GM12891 (cell line): Measurements from ENCODE around the gene PHACTR3.

Source experiments
- DNase-seq: peaks from one replicate; pipeline ENCODE4 v3.0.0; 2011; ENCODE audit warnings: low spot score; ENCODE audit not compliant: insufficient read length
- FAIRE-seq: peaks from 2 replicates; lab custom pipeline; 2011; peaks lifted over from hg19 to GRCh38; lab: Jason Lieb, UNC
- PAX5 ChIP-seq: IDR thresholded peaks from 2 replicates; pipeline ENCODE4 v1.6.1; 2011; ENCODE audit warnings: low read length, moderate library complexity, mild to moderate bottlenecking; ENCODE audit not compliant: insufficient read depth, severe bottlenecking
- POLR2A ChIP-seq: IDR thresholded peaks from 2 replicates; pipeline ENCODE4 v1.6.1; 2011; ENCODE audit warnings: low read depth, low read length, control low read depth
- POLR2AphosphoS5 ChIP-seq: IDR thresholded peaks from 2 replicates; pipeline ENCODE4 v1.6.1; 2011; ENCODE audit warnings: low read depth, low read length, control low read depth
- POU2F2 ChIP-seq: IDR thresholded peaks from 2 replicates; pipeline ENCODE4 v1.6.1; 2011; ENCODE audit warnings: low read depth, mild to moderate bottlenecking, control low read depth, low read length, moderate library complexity
- SPI1 ChIP-seq: IDR thresholded peaks from 2 replicates; pipeline ENCODE4 v1.6.1; 2011; ENCODE audit warnings: low read depth, low read length, control low read depth
- TAF1 ChIP-seq: IDR thresholded peaks from 2 replicates; pipeline ENCODE4 v1.6.1; 2011; ENCODE audit warnings: low read depth, low read length, control low read depth

PHACTR3 gene

DNA sequence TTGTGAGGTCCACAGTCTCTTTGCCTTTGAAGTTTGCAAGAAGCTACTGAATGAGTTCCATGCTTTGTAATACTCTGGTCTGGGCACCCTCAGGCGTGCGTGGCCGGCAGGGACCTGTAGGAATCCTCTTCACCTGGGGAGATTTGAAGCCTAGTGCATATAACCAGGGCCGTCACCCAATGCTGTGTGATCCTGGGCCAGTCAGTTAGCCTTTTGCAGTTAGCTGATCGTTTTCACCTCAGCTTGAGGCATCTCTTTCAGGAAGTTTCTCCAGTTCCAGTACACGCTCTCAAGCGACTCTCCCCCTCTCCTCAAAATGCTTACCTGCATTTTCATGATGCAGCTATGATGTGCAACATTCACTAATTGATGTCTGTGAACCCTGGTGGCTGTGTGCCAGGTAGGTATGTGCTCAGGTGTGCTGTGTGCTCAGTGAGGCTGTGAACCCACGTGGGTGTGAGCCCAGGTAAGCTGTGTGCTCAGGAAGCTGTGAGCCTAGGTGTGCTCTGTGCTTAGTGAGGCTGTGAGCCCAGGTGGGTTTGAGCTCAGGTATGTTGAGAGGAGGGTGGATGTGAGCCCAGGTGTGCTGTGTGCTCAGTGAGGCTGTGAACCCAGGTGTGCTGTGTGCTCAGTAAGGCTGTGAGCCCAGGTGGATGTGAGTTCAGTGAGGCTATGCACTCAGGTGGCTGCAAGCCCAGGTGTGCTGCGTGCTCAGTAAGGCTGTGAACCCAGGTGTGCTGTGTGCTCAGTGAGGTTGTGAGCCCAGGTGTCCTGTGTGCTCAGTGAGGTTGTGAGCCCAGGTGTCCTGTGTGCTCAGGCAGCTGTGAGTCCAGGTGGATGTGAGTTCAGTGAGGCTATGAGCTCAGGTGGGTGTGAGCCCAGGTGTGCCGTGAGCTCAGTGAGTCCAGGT is 120.4 kb downstream of the PHACTR3 start:
- DNase-seq (no peak), FAIRE-seq (no peak)
- TF ChIP-seq TAF1 = no peak
- no peak for TF ChIP-seq PAX5
- TF ChIP-seq POLR2A = no peak
- no peak for TF ChIP-seq POLR2AphosphoS5
- TF ChIP-seq SPI1 = no peak
- no peak for TF ChIP-seq POU2F2

DNA sequence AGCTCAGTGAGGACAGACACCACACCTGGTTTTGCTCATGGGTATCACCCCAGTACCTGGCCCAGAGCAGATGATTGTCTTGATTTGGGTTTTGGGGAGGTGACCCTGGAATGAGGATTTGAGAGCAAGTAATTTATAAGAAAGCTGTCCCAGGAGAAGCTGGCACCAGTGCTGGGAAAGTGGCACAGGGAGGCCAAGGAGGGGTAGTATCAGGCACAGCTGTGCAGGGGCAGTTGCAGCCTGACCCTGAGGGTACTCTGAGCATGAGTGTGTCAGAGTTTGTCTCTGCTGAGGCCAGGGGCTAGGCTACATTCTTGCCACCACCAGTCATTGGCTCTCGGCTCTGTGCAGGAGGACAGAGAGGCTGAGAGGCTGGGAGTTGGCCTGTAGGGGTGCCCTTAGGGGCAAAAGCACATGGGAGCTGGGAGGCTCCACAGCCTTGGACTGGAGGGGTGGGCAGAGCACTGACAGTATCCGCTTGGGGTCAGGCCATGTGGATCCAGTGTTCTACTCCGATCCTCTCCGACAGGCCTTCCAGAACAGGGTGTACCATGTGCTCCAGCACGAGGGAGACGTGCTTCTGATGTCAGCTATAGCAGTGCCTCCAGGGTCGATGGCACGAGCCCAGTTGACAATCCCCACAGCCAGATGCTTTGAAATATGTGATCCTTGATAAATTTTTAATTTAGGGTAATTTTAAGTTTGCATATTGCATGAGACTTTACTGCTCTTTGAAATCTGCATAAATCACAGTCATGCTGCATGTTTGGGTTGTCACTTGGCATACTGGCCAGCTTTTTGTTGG is 121.3 kb downstream of the PHACTR3 start:
- TF ChIP-seq SPI1 (no peak), POU2F2 (no peak), PAX5 (no peak), POLR2A (no peak), TAF1 (no peak), POLR2AphosphoS5 (no peak)
- FAIRE-seq (no peak), DNase-seq (no peak)

DNA sequence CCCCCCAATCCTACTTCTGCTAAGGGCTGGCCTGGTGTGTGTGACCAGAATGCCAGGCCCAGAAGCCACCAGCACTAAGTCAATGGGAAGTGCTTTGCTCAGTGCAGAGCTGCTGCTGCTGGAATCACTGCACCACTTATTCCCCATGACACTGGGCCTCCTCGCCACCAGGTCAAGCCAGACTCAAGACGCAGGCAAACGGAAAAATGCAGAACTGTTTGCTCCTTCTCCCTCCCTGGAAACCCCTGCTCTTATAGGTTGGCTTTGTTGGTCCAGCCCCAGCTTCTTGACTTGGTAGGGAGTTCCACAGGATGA is 121.9 kb downstream of the PHACTR3 start:
- no peak for FAIRE-seq
- no peak for TF ChIP-seq POLR2A
- TF ChIP-seq POLR2AphosphoS5 = no peak
- TF ChIP-seq PAX5 = no peak
- no peak for TF ChIP-seq SPI1
- TF ChIP-seq TAF1 = no peak
- TF ChIP-seq POU2F2 = no peak
- no peak for DNase-seq

DNA sequence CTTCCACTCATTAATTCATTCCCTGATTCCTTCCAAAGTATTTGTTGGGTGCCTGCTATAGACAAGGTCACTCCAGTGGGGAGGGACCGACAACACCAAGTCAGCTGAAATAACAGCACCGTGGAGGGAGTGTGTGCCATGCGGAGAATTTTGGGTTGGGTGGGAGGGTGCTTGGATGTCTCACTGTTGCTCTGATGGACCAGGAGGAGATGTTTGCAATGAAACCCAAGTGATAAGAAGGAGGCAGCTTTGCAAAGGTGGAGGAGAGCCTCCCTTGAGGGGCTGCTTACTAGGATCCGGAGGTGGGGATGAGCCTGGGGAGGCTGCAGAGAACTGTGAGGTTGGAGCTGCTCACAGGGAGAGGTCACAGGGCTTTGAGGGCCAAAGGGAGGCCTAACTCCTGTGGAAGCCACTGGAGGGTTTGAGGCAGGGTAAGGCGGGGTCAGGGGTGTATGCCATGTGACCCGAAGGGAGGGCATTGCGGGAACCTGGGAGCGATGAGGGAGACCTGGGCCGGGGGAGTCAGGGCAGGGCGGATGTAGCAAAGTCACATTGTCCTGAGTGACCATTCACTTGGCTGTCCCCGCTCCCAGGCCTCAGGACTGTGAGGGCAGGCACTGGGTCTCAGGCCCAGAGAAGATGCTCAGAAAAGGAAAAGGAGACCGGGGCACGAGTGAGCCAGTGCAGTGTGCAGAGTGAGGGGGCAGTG is 124.5 kb downstream of the PHACTR3 start:
- DNase-seq (no peak), FAIRE-seq (no peak)
- TF ChIP-seq PAX5 (no peak), POLR2AphosphoS5 (no peak)

DNA sequence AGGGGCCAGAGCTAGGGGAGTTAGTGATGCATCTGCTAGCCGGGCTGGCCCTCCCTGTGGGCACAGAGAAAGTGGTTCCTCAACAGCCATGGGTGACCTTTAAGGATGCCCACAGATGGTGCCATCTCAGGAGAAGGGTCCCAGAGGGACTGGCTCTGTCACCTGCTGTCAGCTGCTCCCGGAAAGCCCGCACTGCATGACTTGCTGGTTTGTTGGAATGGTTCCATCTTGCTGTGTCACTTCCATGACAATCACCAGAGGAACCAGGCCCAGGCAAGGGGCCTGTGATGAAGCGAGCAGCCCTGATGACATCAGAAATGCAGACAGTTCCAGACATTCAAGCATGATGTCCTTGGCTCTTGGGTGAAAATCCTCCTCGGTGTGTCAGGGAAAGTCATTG is 125.2 kb downstream of the PHACTR3 start:
- no peak for FAIRE-seq
- TF ChIP-seq POU2F2 (no peak), TAF1 (no peak), POLR2A (no peak), SPI1 (no peak), PAX5 (no peak), POLR2AphosphoS5 (no peak)
- no peak for DNase-seq

DNA sequence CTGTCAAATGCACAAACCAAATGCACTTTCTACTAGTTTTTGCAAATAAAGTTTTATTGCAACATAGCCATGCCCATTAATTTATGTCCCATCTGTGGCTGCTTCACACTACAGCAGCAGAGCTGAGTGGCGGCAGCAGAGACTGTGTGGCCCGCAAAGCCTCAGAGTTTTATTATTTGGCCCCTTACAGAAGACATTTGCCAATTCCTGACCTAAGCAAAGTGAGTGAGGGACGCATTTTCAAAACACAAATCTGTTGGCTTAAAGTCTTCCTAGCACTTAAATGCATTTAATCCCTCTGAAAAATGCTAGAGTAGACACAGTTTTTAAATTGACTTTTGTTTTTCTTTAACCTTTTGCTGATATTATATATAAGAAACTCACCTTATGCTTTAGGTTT is 126.4 kb downstream of the PHACTR3 start:
- no peak for TF ChIP-seq POLR2AphosphoS5
- FAIRE-seq (no peak), DNase-seq (no peak)

DNA sequence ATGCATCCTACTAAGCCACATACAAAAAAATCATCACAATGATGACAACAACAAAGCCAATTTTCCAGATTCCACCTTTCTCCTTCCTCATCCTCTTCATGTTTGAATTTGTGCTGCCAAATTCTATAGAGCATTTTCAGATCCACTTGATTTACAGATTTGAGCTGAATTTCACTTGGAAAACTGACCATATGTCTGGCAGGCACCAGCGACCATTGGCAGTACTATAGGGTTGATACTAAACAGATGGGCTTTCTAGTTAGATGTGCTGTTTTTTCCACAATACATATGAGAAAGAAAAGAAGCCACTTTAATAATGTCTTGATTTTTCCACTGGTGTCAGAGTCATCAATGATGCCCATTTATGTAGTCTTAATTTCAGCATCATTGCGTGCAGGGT is 127.0 kb downstream of the PHACTR3 start:
- DNase-seq (no peak), FAIRE-seq (no peak)
- TF ChIP-seq POLR2A (no peak), POLR2AphosphoS5 (no peak), SPI1 (no peak), PAX5 (no peak), TAF1 (no peak), POU2F2 (no peak)

DNA sequence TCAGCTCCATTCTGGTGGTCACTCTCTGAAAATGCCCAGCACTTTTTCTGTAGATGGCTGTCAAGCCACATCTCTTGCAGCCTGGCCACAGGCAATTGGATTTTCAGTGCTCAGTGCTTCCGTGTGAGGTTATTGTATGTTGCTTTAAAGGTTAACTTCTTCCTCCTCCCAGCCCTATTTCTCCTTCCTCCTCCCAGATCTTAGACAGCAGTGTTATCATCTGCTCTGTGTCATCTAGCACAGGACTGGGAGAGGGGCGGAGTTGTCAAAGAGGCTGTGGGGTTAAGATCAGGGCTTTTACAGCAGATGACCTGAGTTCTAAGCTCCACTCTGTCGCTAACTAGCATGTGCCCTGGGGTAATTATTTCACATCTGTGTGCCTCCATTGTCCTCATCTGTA is 129.0 kb downstream of the PHACTR3 start:
- no peak for FAIRE-seq
- TF ChIP-seq POLR2AphosphoS5 (no peak), SPI1 (no peak), POLR2A (no peak), POU2F2 (no peak), PAX5 (no peak), TAF1 (no peak)
- no peak for DNase-seq

DNA sequence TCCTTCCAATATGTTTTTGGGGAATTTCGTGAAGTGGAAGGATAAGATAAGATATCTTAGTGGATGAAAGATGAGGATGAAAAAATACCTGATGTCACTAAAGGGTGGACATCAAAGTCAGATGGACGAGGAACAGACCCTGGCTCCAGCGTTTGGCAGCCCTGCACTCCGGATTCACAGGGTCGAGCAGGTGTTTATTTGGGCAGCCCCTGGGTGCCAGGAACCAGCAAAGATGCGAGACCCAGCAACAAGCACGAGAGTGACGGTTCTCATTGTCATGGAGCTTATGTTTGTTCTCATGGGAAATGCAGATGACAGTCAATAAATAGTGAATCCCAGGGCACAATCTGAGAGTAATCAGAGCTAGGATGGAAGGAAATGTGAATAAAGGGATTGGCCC is 131.1 kb downstream of the PHACTR3 start:
- no peak for DNase-seq
- TF ChIP-seq PAX5 = no peak
- no peak for TF ChIP-seq POU2F2
- no peak for TF ChIP-seq POLR2A
- TF ChIP-seq POLR2AphosphoS5 = no peak
- TF ChIP-seq TAF1 = no peak
- FAIRE-seq = no peak

DNA sequence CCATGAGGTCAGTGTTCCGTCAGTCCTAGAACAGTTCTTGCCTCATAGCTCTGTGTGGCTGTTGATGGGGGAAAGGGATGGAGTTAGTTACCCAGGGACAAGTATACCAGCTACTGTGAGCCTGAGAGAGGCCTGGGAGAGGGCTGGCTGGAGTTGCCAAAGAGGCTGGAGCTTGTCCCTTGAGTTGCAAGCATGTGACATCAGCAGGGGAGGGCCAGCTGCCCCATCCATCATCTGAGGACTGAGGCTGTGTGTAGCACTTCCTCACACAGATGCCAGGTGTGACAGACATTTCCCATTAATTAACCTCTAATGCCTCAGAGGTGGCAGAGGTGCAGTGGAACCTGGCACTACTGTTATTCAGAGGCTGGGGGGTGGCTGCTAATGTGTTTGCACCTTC is 131.6 kb downstream of the PHACTR3 start:
- DNase-seq = no peak
- FAIRE-seq = no peak
- TF ChIP-seq POLR2AphosphoS5 = no peak
- no peak for TF ChIP-seq POLR2A
- no peak for TF ChIP-seq TAF1
- no peak for TF ChIP-seq PAX5
- no peak for TF ChIP-seq POU2F2
- no peak for TF ChIP-seq SPI1
